Mesendoderm (in vitro differentiated cells): ENCODE results near the gene PROM1.
A peak's percentile ranks its signal among the peaks of the same experiment; 100 is the strongest.

Experiments
- DNase-seq: peaks from one replicate; pipeline ENCODE4 v3.0.0; 2013
- H2AK5ac ChIP-seq: 2 replicates; pipeline ENCODE4 v1.6.1; 2013; ENCODE audit warnings: low read length, inconsistent platforms
- H2BK120ac ChIP-seq: 2 replicates; pipeline ENCODE4 v1.6.1; 2013; ENCODE audit warnings: low read depth, mild to moderate bottlenecking, low read length, moderate library complexity, mixed read lengths
- H2BK15ac ChIP-seq: replicated peaks from 2 replicates; pipeline ENCODE4 v1.6.1; 2013; ENCODE audit warnings: low read depth, mild to moderate bottlenecking, moderate library complexity
- H2BK5ac ChIP-seq: 2 replicates; pipeline ENCODE4 v1.6.1; 2013; ENCODE audit warnings: low read length, inconsistent platforms
- H3K18ac ChIP-seq: 2 replicates; pipeline ENCODE4 v1.6.1; 2013; ENCODE audit warnings: mild to moderate bottlenecking, low read length, mixed read lengths
- H3K23ac ChIP-seq: one replicate; pipeline ENCODE4 v1.6.1; 2013; ENCODE audit warnings: low read length
- H3K27ac ChIP-seq: 2 replicates; pipeline ENCODE4 v1.5.1; 2013; ENCODE audit warnings: low read depth, mild to moderate bottlenecking, inconsistent platforms, low read length, moderate library complexity
- H3K27me3 ChIP-seq: 2 replicates; pipeline ENCODE4 v1.6.1; 2013; ENCODE audit warnings: low read length, control low read depth, mild to moderate bottlenecking, inconsistent platforms; ENCODE audit not compliant: insufficient read depth, poor library complexity
- H3K36me3 ChIP-seq: 2 replicates; pipeline ENCODE4 v1.6.1; 2013; ENCODE audit warnings: low read length, inconsistent platforms; ENCODE audit not compliant: control insufficient read depth, insufficient read depth
- H3K4ac ChIP-seq: one replicate; pipeline ENCODE4 v1.6.1; 2013; ENCODE audit warnings: low read depth, mild to moderate bottlenecking, low read length, moderate library complexity
- H3K4me1 ChIP-seq: 2 replicates; pipeline ENCODE4 v1.6.1; 2013; ENCODE audit warnings: low read depth, low read length, inconsistent platforms; ENCODE audit not compliant: control insufficient read depth
- H3K4me2 ChIP-seq: 2 replicates; pipeline ENCODE4 v1.6.1; 2013; ENCODE audit warnings: low read length
- H3K4me3 ChIP-seq: 2 replicates; pipeline ENCODE4 v1.5.1; 2013; ENCODE audit warnings: mild to moderate bottlenecking, low read length
- H3K56ac ChIP-seq: one replicate; pipeline ENCODE4 v1.6.1; 2013; ENCODE audit warnings: low read length
- H3K79me1 ChIP-seq: 2 replicates; pipeline ENCODE4 v1.6.1; 2013; ENCODE audit warnings: low read length, inconsistent platforms
- H3K79me2 ChIP-seq: 2 replicates; pipeline ENCODE4 v1.6.1; 2013; ENCODE audit warnings: mild to moderate bottlenecking, low read length; ENCODE audit not compliant: control insufficient read depth, insufficient read depth
- H3K9ac ChIP-seq: 2 replicates; pipeline ENCODE4 v1.6.1; 2013; ENCODE audit warnings: low read length, inconsistent platforms
- H4K5ac ChIP-seq: one replicate; pipeline ENCODE4 v1.6.1; 2013; ENCODE audit warnings: low read length
- H4K8ac ChIP-seq: one replicate; pipeline ENCODE4 v1.6.1; 2013; ENCODE audit warnings: low read depth, mild to moderate bottlenecking, control low read depth, low read length, moderate library complexity
- WGBS: extraction: QIAGEN DNeasy Blood & Tissue Kit; methylation state at CpG from one replicate; pipeline ENCODE4 v1.1.7; 2013; ENCODE audit warnings: low lambda C conversion rate, missing lambda C conversion rate; ENCODE audit not compliant: insufficient coverage; ENCODE audit errors: extremely low coverage; 5-methylcytosine and 5-hydroxymethylcytosine counted together

The PROM1 gene

GRCh38 chr4:15989424-15989823 is 94.4 kb downstream of the PROM1 start:
- no peak overlapping the region for H3K4me3 ChIP-seq
- H3K79me1 ChIP-seq = no peaks in the 10 kb centered on the region
- H3K27ac ChIP-seq = no peak overlapping the region
- no peak for DNase-seq
- H3K18ac ChIP-seq = no peak overlapping the region
- H2BK15ac ChIP-seq = no peak overlapping the region
- H3K56ac ChIP-seq = no peak overlapping the region
- H3K4me2 ChIP-seq = no peak overlapping the region
- no peak overlapping the region for H4K5ac ChIP-seq
- peaks cover 6% of the 10 kb centered on the region for H3K36me3 ChIP-seq
- no peaks in the 10 kb centered on the region for H3K27me3 ChIP-seq
- H3K4ac ChIP-seq = no peak overlapping the region
- no peak overlapping the region for H2BK120ac ChIP-seq
- H3K9ac ChIP-seq = no peak overlapping the region
- no peaks in the 10 kb centered on the region for H3K4me1 ChIP-seq
- WGBS = no CpG with 5 or more reads among the region's 6 CpGs
- no peak overlapping the region for H2AK5ac ChIP-seq
- H2BK5ac ChIP-seq = no peak overlapping the region
- H3K79me2 ChIP-seq = no peaks in the 10 kb centered on the region
- H4K8ac ChIP-seq = no peak overlapping the region
- H3K23ac ChIP-seq = no peak overlapping the region

GRCh38 chr4:15988222-15988621 is 95.6 kb downstream of the PROM1 start:
- Histone ChIP-seq H3K4me1 (no peaks in the 10 kb centered on the region), H3K27me3 (no peaks in the 10 kb centered on the region)
- no CpG with 5 or more reads among the region's 1 CpG for WGBS

GRCh38 chr4:15986907-15987306 is 96.9 kb downstream of the PROM1 start:
- Histone ChIP-seq H3K4me1 (no peaks in the 10 kb centered on the region), H3K56ac (no peak overlapping the region), H4K5ac (no peak overlapping the region), H3K79me1 (no peaks in the 10 kb centered on the region), H2AK5ac (no peak overlapping the region), H3K18ac (no peak overlapping the region), H3K4me2 (no peak overlapping the region), H2BK15ac (no peak overlapping the region), H2BK120ac (no peak overlapping the region), H3K23ac (no peak overlapping the region), H3K36me3 (peaks cover 8% of the 10 kb centered on the region), H3K4me3 (no peak overlapping the region), H3K27ac (no peak overlapping the region), H2BK5ac (no peak overlapping the region), H3K4ac (no peak overlapping the region), H3K79me2 (no peaks in the 10 kb centered on the region), H3K27me3 (no peaks in the 10 kb centered on the region), H4K8ac (no peak overlapping the region), H3K9ac (no peak overlapping the region)
- no peak for DNase-seq
- no CpG with 5 or more reads among the region's 5 CpGs for WGBS

More at GRCh38 chr4:15988222-15988621, 95.6 kb downstream of the PROM1 start:
- Histone ChIP-seq H4K8ac (no peak overlapping the region), H3K4me3 (no peak overlapping the region), H3K36me3 (peaks cover 6% of the 10 kb centered on the region), H2AK5ac (no peak overlapping the region), H3K23ac (no peak overlapping the region), H3K79me2 (no peaks in the 10 kb centered on the region), H2BK120ac (no peak overlapping the region), H3K79me1 (no peaks in the 10 kb centered on the region), H3K4me2 (no peak overlapping the region), H3K9ac (no peak overlapping the region), H3K56ac (no peak overlapping the region), H2BK15ac (no peak overlapping the region), H2BK5ac (no peak overlapping the region), H3K18ac (no peak overlapping the region), H4K5ac (no peak overlapping the region), H3K27ac (no peak overlapping the region), H3K4ac (no peak overlapping the region)
- no peak for DNase-seq

- Histone ChIP-seq H3K9ac (no peak overlapping the region), H3K36me3 (peaks cover 5% of the 10 kb centered on the region), H3K23ac (no peak overlapping the region), H3K27me3 (no peaks in the 10 kb centered on the region), H3K27ac (peak overlapping the region; percentile 17), H4K8ac (no peak overlapping the region), H3K79me2 (no peaks in the 10 kb centered on the region), H3K79me1 (no peaks in the 10 kb centered on the region), H3K4ac (no peak overlapping the region), H3K4me3 (no peak overlapping the region), H3K18ac (no peak overlapping the region), H2AK5ac (no peak overlapping the region), H4K5ac (no peak overlapping the region), H3K4me1 (no peaks in the 10 kb centered on the region), H2BK120ac (no peak overlapping the region), H2BK15ac (no peak overlapping the region), H3K4me2 (no peak overlapping the region), H2BK5ac (no peak overlapping the region), H3K56ac (no peak overlapping the region)
- DNase-seq = peak; percentile 49
- no CpG with 5 or more reads among the region's 2 CpGs for WGBS
These were observed 100.2 kb downstream of the PROM1 start for GRCh38 chr4:15983610-15984009.

- Histone ChIP-seq H3K4me2 (no peak overlapping the region), H3K79me2 (no peaks in the 10 kb centered on the region), H3K4me1 (no peaks in the 10 kb centered on the region), H2BK15ac (no peak overlapping the region), H2BK5ac (no peak overlapping the region), H3K18ac (no peak overlapping the region), H2BK120ac (no peak overlapping the region), H3K79me1 (no peaks in the 10 kb centered on the region), H3K4ac (no peak overlapping the region), H3K27me3 (no peaks in the 10 kb centered on the region), H3K4me3 (no peak overlapping the region), H4K5ac (no peak overlapping the region), H3K56ac (no peak overlapping the region), H3K36me3 (peaks cover 5% of the 10 kb centered on the region), H3K23ac (peak overlapping the region; percentile 31), H2AK5ac (no peak overlapping the region), H3K27ac (peak overlapping the region; percentile 17), H3K9ac (no peak overlapping the region), H4K8ac (no peak overlapping the region)
- no CpG with 5 or more reads among the region's 8 CpGs for WGBS
- DNase-seq = peak; percentile 83
These were observed 100.8 kb downstream of the PROM1 start for GRCh38 chr4:15982842-15983524.
